Measurements from ENCODE around the gene RAP1GAP2.

The RAP1GAP2 gene

GRCh38 chr17:2932946-2933345 is 136.7 kb downstream of the RAP1GAP2 start:
- ChIA-PET CTCF (interaction anchor here (5.6 kb wide), 1 partner anchor 84 kb away, joined by 94 read pairs; no protein-coding TSS in a partner anchor), POLR2A (no interaction called here)
- Histone ChIP-seq H3K9me3 (ENCODE audit: control insufficient read depth, insufficient read depth, low read depth, low read length) (no peaks in the 10 kb centered on the region), H3K4me3 (ENCODE audit: low read depth, low read length) (no peak overlapping the region), H3K36me3 (ENCODE audit: control insufficient read depth in 2 of 2, insufficient read depth in 1 of 2, low read length in 2 of 2) (no peaks in the 10 kb centered on the region), H3K27ac (ENCODE audit: extremely low read depth, low read depth, low read length) (no peak overlapping the region), H3K4me1 (ENCODE audit: control insufficient read depth, insufficient read depth, low read length) (no peaks in the 10 kb centered on the region)
- TF ChIP-seq EGR2 (tag by site-specific recombination; IDR thresholded peaks at IDR 0.05; ENCODE audit: low read depth) (peak; percentile 86), BCL11B (tag by site-specific recombination; IDR thresholded peaks at IDR 0.05; ENCODE audit: low read depth) (no peak), ZNF302 (tag by site-specific recombination; IDR thresholded peaks at IDR 0.05; ENCODE audit: low read depth) (no peak), SP7 (tag by site-specific recombination; IDR thresholded peaks at IDR 0.05) (no peak), ZFHX2 (tag by site-specific recombination; conservative IDR thresholded peaks at IDR 0.05) (peak; percentile 92), ZSCAN30 (tag by site-specific recombination; IDR thresholded peaks at IDR 0.05) (no peak)

GRCh38 chr17:2933606-2934005 is 137.4 kb downstream of the RAP1GAP2 start:
- Histone ChIP-seq H3K27ac (ENCODE audit: extremely low read depth, low read depth, low read length) (no peak overlapping the region), H3K36me3 (ENCODE audit: control insufficient read depth in 2 of 2, insufficient read depth in 1 of 2, low read length in 2 of 2) (no peaks in the 10 kb centered on the region)
- CTCF ChIA-PET, result interaction anchor here (2.5 kb wide), 1 partner anchor 84 kb away, joined by 12 read pairs; no protein-coding TSS in a partner anchor

GRCh38 chr17:2935632-2936031 is 139.4 kb downstream of the RAP1GAP2 start:
- POLR2A ChIA-PET, result no interaction called here
- H3K4me1 ChIP-seq (ENCODE audit: control insufficient read depth, insufficient read depth, low read length), result no peaks in the 10 kb centered on the region
- H3K36me3 ChIP-seq (ENCODE audit: control insufficient read depth in 2 of 2, insufficient read depth in 1 of 2, low read length in 2 of 2), result no peaks in the 10 kb centered on the region
- CTCF ChIA-PET, result interaction anchor here (1.1 to 2.5 kb wide), 2 partner anchors 71 to 86 kb away, joined by 5 to 12 read pairs; no protein-coding TSS in a partner anchor
- TF ChIP-seq ATF2 (tag by site-specific recombination; IDR thresholded peaks at IDR 0.05; ENCODE audit: low read depth), result no peak
- no peak for TF ChIP-seq ZSCAN23 (tag by site-specific recombination; IDR thresholded peaks at IDR 0.05)
- TF ChIP-seq HOXA7 (CRISPR knock-in tag; IDR thresholded peaks at IDR 0.05; ENCODE audit: borderline replicate concordance), result no peak
- no peak for TF ChIP-seq PBX3 (CRISPR knock-in tag; IDR thresholded peaks at IDR 0.05)
- no peak for TF ChIP-seq AEBP2 (tag by site-specific recombination; IDR thresholded peaks at IDR 0.05; ENCODE audit: borderline replicate concordance)
- TF ChIP-seq ZNF140 (tag by site-specific recombination; IDR thresholded peaks at IDR 0.05), result no peak
- TF ChIP-seq ZFHX2 (tag by site-specific recombination; conservative IDR thresholded peaks at IDR 0.05), result no peak
- H3K27ac ChIP-seq (ENCODE audit: extremely low read depth, low read depth, low read length), result no peak overlapping the region
- H3K9me3 ChIP-seq (ENCODE audit: control insufficient read depth, insufficient read depth, low read depth, low read length), result no peaks in the 10 kb centered on the region
- H3K4me3 ChIP-seq (ENCODE audit: low read depth, low read length), result no peak overlapping the region

More at GRCh38 chr17:2933606-2934005, 137.4 kb downstream of the RAP1GAP2 start:
- POLR2A ChIA-PET, result no interaction called here
- TF ChIP-seq ZNF626 (tag by site-specific recombination; IDR thresholded peaks at IDR 0.05) (no peak), FEZF1 (tag by site-specific recombination; IDR thresholded peaks at IDR 0.05) (no peak), ZNF280C (tag by site-specific recombination; IDR thresholded peaks at IDR 0.05) (no peak), ZNF624 (tag by site-specific recombination; IDR thresholded peaks at IDR 0.05) (no peak), ZNF416 (tag by site-specific recombination; IDR thresholded peaks at IDR 0.05) (no peak), ZNF701 (tag by site-specific recombination; IDR thresholded peaks at IDR 0.05) (no peak), ZNF341 (tag by site-specific recombination; IDR thresholded peaks at IDR 0.05; ENCODE audit: low read depth) (no peak), ZNF610 (tag by site-specific recombination; IDR thresholded peaks at IDR 0.05; ENCODE audit: borderline replicate concordance) (no peak), KLF7 (tag by site-specific recombination; IDR thresholded peaks at IDR 0.05; ENCODE audit: borderline replicate concordance) (no peak), HOXA7 (CRISPR knock-in tag; IDR thresholded peaks at IDR 0.05; ENCODE audit: borderline replicate concordance) (no peak), ZNF548 (tag by site-specific recombination; IDR thresholded peaks at IDR 0.05) (no peak)
- Histone ChIP-seq H3K9me3 (ENCODE audit: control insufficient read depth, insufficient read depth, low read depth, low read length) (no peaks in the 10 kb centered on the region), H3K4me1 (ENCODE audit: control insufficient read depth, insufficient read depth, low read length) (no peaks in the 10 kb centered on the region), H3K4me3 (ENCODE audit: low read depth, low read length) (no peak overlapping the region)
